HG03565 (cell line): ENCODE measurements around the gene PPP1CB.
"Not testable (repeated sequence)": the region's sequence is repeated elsewhere in the genome, so short reads cannot be mapped to it uniquely, and the experiment has no call there.

Source experiments
- ATAC-seq: cut with Tn5 transposase; IDR thresholded peaks from one replicate; pipeline ENCODE4 v1.9.1; 2021; ENCODE audit warnings: mild to moderate bottlenecking, moderate library complexity; ENCODE audit not compliant: unreplicated experiment

The PPP1CB gene

DNA sequence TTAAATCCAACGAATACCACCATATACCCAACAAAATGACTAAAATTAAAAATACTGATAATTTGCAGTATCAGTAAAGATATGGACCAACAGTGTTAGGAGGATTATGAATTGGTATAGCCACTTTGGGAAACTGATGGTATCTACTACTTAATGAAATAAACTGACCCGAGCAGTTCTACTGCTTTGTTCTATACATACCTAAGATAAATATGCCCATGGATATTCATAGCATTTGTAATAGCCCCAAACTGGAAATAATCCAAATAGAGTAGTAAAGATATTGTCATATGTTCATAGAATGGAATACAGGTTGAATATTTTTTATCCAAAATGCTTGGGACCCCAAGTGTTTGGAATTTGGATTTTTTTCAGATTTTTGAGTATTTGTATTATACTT lies 20.7 kb downstream of the PPP1CB start:
- ATAC-seq = no peak

DNA sequence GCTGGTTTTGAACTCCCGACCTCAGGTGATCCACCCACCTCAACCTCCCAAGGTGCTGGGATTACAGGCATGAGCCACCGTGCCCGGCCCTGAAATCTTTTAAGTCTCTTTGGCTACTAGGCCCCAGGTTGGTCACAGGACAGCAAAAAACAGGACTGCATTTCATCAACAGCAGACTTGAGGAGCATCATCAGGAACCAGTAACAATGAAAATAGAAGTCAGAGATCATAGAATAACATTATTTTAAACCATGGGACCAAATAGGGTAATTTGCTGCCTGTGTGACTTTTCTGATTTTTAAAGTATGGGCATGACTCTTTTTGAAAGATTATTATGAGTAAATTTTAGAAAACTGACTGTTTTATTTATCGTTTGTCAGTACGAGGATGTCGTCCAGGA lies 24.8 kb downstream of the PPP1CB start:
- no peak for ATAC-seq

DNA sequence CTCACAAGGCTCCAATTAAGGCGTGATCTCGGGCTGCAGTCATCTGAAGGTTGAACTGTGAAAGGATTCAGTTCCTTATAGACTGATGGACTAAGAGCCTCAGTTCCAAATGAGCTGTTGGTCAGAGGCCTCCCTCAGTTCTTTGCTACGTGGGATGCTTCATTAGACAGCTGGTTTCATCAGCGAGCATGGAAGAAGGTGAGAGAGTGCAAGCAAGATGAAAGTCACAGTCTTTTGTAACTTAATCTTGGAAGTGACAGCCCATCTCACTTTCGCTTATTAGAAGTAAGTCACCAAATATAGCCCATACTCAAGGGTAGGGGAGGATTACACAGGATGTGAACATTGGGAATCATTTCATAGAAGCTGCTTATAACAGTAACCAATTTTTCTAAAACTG lies 26.8 kb downstream of the PPP1CB start:
- no peak for ATAC-seq

DNA sequence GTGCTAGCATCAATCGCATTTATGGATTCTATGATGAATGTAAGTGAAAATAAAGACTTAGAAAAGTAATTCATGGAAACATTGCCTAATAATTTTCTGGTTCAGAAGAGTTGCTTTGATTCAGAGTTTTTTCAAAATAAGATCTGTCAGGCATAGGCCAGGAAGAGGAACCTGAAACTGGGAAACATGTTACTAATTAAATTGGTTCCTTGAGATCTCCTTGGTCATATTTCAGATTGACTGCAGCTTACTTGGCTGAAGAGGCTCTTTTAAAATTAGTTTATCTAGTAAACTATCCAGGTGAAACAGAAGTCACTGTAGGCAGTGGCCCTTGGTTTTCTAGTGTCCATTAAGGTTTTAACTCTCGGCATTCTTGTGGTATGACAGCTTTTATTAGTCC lies 27.4 kb downstream of the PPP1CB start:
- ATAC-seq = no peak

DNA sequence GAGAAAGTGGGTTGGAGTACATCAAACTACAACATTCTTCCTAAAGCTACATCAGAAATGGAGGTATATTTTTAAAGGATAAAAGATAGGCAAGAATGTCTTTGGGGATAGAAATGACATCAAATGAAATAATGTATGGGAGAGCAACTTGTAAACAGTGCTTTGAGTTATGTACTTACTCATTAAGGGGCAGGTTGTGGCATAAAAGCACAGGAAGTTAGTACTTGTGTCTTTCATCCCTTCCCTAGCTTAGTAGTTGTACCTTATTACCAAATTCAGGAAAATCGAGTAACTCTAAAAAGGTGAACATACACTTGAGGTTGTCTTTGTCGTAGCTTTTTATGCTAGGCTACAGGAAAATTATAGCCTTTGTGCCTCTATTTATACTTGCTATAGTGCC lies 28.9 kb downstream of the PPP1CB start:
- ATAC-seq = no peak

DNA sequence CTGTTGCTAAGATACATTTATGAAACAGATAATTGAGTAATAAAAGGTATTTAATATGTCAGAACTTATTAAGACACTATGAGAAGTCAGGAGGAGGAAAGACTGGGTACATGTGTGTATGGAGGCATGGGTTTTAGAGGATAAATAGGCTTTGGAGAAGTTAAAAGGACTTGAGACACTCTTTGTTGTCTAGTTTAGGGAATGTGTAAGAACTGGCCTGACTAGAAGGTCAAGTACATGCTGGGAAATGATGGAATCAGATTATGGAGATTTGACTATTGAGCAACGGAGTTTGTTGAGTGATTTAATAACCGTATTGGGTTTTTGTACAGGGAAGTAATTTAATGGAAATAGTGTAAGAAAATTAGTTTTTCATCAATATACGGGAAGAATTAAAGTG lies 30.8 kb downstream of the PPP1CB start:
- ATAC-seq = no peak

DNA sequence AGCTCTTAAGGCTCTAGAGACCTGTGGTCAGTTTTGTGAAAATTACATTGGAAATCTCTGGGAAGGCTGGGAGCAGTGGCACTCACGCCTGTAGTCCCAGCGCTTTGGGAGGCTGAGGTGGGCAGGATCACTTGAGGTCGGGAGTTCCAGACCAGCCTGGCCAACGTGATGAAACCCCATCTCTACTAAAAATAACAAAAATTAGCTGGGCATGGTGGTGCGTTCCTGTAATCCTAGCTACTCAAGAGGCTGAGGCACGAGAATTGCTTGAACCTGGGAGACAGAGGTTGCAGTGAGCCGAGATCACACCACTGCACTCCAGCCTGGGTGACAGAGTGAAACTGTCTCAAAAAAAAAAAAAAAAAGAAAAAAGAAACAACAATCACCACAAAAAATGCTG lies 32.9 kb downstream of the PPP1CB start:
- not testable (repeated sequence) for ATAC-seq

DNA sequence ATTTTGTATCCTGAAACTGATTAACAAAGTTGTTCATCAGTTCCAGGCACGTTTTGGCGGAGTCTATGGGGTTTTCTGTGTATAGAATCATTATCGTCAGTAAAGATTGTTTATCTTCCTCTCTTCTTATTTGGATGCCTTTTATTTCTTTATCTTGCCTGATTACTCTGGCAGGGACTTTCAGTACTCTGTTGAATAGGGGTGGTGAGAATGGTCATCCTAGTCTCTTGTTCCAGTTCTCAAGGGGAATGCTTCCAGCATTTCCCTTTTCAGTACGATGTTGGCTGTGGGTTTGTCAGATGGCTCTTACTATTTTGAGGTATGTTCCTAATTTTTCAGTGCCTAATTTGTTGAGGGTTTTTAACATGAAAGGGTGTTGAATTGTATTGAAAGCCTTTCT lies 45.0 kb downstream of the PPP1CB start:
- ATAC-seq = no peak

DNA sequence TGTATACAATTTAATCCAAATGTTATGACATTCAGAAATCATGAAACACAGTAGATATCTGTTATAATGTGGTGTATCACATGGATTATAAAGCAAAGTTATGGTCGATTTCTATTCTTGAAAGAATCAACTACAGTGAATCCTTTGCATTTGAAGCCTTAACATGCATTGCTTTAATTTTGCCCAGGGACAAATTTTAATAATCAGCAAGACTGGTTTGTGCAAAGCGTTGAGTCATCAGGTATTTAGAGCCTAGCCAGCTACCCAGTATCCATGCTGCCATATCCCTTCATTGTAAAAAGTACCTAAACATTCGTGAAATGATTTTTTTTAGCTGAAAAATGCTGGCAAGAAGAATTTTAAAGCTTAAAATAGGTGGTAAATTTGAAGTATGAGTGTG lies 50.1 kb downstream of the PPP1CB start:
- ATAC-seq = no peak

DNA sequence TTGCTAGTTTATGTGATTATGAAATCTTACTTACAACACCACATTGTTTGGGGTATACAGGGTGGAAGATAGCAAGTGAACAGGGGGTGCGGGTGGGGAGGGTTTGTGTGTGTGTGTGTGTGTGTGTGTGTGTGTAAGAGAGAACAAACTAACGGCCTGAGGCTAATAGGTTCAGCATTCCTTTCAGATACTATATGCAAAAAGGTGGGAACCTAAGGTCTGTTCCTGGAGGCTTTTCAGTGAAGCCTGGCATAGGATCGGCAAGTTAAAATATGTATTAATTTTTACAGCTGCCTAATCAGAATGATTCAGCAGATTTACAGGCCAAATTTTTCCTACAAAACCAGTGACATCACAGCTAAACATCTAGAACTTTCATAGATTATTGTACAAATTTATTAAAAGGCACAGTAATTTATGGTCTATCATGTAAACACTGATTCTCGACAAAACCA lies 51.4 kb downstream of the PPP1CB start:
- ATAC-seq = no peak

DNA sequence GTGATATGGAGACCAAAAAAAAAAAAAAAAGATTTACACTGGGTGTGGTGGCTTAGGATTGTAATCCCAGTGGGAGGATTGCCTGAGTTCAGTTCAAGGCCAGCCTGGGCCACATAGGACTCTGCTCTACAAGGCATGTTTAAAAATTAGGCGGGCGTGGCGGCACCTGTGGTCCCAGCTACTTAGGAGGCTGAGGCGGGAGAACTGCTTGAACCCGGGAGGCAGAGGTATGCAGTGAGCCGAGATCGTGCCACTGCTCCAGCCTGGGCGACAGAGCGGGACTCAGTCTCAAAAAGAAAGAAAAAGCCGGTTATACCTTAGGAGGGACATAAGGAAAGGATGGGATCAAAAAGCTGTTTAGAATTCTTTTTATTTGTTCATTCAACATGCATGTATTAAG lies 58.3 kb downstream of the PPP1CB start:
- no peak for ATAC-seq

DNA sequence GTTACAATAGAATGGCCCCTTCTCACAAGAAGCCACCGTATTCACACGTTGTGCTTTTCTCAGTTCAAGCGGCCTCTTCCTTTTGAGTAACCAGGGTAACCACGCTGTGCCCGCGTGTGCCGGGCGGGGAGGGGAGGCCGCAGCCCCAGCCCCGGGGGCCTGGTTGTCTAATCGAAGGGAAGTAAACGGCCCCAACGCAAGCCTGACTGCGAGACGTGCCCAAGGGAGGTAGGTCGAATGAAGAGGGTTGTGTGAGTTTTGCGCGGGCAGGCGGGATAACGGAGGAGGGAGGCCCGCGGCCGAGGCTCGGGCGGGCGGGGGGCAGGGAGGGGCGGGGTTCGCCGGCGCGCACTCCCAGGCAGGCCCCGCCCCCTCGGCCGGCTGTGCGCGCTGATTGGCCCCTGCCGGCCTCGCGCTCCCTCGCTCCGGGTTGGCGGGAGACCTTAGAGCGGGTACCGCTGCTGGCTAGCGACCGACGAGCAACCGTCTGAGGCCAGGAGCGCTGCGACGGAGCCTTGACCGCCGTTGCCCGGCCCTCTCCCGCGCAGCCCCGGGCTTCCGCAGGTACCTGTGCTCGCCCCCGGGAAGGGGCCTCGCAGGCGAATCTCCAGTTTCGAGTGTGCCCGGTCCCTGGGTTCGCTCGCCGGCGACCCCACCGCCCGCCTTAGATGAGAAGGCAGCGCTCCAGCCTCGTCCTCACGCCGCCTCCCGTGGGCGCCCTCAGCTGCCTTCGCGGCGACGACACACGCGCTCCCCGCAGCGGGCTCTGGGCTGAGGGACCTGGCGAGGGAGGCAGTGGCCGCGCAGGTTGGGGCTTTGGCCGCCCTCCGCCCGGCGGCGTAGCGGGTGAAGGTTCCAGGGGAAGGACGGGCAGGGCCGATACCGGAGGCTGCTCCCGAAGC lies 59.0 kb downstream of the PPP1CB start, which contains the start of gene SPDYA:
Gene SPDYA (plus strand): TSS at position 451 of the 902 bp plus-strand sequence. CDS start 5,181 bp downstream, outside the sequence.
- peak; percentile 59 for ATAC-seq

DNA sequence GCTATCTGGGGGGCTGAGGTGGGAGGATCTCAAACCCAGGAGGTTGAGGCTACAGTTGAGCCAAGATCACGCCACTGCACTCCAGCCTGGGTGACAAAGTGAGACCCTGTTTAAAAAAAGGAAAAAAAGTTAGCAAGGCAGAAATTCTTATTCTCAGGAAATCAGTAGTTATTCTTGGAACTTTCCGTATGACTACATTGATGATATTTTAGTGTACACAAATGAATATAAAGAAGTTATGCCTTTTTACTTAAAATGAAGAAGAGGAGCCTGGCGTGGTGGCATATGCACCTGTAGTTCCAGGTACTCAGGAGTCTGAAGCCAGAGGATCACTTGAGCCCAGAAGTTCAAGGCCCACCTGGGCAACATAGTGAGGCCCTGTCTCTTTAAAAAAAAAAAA lies 66.4 kb downstream of the PPP1CB start:
- no peak for ATAC-seq

DNA sequence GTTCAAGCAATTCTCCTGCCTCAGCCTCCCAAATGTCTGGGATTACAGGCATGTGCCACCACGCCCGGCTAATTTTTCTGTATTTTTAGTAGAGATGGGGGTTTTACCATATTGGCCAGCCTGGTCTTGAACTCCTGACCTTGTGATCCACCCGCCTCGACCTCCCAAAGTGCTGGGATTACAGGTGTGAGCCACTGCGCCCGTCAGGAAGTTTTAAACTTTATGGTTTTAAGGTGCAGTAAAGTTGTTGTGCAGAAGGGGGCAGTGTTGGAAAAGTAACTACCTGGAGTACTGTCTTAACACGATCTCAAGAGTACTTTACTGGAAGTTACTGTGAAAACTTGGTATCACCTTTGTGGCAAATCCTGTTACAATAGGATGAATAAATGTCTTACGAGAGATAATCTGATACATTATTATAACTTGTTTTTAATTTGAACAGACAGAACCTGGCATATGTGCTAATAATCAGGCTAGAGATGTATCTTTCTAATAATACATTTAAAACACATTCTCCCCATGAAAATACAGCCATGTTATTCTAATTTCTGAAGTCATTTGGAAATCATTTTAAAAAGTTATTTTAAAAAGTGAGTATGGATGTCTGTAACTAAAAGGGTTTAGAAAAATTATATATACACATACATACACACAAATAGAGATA lies 69.8 kb downstream of the PPP1CB start:
- no peak for ATAC-seq

DNA sequence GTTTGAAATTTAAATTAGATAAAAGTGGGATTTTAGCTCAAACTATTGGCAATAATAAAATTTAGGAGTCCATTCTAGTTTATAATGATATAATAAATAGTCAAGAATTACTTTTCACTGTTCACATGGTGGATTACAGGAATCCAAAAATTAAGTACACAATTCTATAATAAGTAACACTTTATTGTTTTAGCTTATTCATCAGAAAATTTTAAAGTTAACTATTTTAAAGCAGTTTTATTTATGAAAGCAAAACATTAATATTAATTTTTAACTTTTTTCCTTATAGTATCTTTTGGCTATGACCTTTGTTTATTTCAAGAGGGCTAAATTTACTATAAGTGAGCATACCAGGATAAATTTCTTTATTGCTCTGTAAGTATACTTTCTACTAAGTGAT lies 70.4 kb downstream of the PPP1CB start:
- ATAC-seq = no peak

DNA sequence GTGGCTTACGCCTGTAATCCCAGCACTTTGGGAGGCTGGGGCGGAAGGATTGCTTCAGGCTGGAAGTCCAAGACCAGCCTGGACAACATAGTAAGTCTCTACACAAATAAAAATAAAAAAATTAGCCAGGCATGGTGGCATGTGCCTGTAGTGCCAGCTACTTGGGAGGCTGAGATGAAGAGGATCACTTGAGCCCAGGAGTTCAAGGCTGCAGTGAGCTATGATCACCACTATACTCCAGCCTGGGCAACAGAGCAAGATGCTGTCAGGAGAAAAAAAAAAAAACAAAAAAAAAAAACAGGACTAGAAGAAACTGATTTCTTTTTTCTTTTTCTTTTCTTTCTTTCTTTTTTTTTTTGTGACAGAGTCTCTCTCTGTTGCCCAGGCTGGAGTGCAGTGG lies 72.6 kb downstream of the PPP1CB start:
- no peak for ATAC-seq

DNA sequence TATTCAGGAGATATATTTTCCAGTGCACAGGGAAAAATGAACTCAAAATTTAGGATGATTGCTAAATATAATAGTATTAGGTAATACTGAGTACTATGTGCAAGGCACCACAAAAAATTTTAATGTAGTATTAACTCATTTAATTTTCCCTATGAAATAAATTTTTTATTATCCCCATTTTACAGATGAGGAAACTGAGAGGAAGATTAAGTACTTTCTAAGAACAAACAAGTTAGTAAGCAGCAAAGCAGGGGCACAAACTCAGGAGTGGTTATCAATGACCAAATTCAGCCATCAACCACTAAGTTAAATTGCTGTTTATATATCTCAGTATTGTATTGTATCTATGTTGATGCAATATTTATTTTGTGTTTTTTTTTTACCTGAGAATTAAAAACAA lies 73.2 kb downstream of the PPP1CB start:
- no peak for ATAC-seq

DNA sequence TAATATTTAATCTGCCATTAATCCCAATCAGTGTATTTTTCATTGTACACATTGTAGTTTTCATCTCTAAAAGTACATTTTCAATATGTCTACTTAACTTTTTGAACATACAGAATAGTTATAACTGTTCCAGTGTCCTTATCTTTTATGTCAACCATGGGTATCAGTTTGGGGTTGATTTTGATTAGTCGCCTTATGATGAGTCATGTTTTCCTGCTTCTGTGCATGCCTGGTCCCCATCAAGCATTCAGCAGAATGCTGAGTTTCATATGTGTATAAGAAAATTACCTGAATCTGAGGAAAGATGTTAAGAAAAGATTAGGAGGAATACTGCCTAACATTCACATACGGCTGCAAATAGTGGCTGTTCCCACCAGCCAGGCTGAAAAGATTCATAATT lies 76.8 kb downstream of the PPP1CB start:
- no peak for ATAC-seq

DNA sequence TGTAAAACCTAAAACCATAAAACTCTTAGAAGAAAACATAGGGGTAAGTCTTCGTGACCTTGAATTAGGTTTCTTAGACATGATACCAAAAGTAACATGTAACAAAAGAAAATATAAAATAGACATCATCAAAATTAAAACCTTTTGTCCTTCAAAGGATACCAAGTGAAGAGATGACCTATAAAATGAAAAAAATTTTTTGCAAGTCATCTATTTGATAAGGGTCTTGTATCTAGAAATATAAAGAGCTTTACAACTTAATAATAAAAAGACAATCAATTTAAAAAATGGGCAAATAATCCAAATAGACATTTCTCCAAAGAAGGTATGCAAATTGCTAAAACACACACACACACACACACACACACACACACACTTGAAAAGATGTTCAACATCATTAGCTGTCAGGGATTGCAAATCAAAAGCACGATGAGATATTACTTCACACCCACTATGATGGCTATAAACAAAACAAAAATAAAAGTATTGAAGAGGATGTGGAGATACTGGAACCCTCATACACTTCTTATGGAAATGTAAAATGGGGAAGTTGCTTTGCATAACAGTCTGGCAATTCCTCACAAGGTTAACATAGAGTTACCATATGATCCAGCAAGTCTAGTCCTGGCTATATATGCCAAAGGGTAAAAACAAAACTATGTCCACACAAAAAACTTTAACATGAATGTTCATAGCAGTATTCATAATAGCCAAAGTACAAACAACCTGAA lies 82.3 kb downstream of the PPP1CB start:
- no peak for ATAC-seq

DNA sequence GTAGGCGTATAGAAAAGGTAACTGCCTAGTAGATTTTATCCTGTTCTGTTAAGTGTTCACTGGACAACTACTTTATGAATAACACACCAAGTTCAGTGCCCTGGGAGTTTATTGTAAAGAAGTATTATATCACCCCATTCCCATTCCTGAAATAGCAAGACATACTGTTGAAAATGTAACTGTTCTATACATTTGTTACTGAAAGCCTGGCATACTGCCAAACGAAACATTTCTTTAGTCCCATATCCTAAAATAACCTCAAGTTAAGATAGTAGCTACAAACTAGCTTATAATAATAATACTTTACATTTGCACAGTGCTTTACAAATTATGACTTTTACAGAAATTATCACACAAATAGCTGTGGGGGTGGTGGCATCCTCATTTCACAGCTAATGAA lies 84.2 kb downstream of the PPP1CB start:
- no peak for ATAC-seq

DNA sequence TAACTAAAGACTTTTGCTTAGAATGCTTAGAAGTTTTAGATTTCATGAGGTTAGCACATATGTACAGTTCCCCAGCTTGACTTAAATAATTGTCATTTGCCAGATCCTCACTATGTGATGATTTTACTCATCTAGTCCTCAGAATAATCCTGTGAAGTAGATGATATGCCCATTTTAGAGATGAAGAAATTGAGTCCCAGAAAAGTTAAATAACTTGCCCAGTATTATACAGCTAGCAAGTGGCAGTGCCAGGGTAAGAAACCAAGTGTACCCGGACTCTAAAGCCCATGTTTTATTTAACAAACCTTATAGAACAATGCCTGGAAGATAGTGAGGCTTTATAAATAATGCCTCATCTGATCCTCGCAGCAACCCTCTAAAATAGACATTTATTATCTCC lies 87.3 kb downstream of the PPP1CB start:
- no peak for ATAC-seq

DNA sequence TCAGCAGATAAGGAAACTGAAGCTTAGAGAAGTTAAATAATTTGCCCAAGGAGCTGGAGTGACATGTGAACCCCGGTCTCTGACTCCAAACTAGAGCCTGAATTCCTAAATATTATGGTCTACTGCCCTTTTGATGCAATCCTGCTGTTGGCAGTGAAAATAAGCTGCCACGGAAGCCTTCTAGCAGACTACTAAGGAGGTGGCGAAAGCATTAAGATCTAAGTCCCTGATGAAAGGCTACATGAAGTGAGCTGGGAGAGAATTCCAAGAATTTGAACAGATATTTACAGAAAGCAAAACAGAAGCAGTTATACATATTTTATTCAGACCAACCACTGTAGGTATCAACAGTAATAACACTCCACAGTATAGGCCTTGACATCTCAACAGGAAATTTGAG lies 90.4 kb downstream of the PPP1CB start:
- ATAC-seq = no peak
